Measurements from ENCODE around the gene BCAS3. TPM values are rescaled to one million over a fixed set of nuclear protein-coding genes. Genes with fewer than 3 reads are reported as not detected.
A peak's percentile ranks its signal among the peaks of the same experiment; 100 is the strongest.

The BCAS3 gene
- polyA plus RNA-seq, 1 experiment: 17.5 TPM

- ChIA-PET POLR2A (interaction anchor here (0.6 to 1.6 kb wide), 4 partner anchors 13 to 115 kb away, joined by 3 to 5 read pairs (median 4); partner anchors contain the start of gene TBX2), CTCF (no interaction called here)
- Histone ChIP-seq H3K9me3 (ENCODE audit: control insufficient read depth, insufficient read depth, low read length) (no peaks in the 10 kb centered on the region), H3K4me3 (ENCODE audit: low read depth, low read length) (no peak overlapping the region), H3K27me3 (ENCODE audit: control insufficient read depth, insufficient read depth, low read length) (no peaks in the 10 kb centered on the region), H3K27ac (ENCODE audit: low read depth, low read length) (peak overlapping the region; percentile 59)
- no peak for DNase-seq (ENCODE audit: low read depth, low spot score)
- TF ChIP-seq CTCF (IDR thresholded peaks at IDR 0.05; ENCODE audit: low read depth, low read length): no peak
These were observed 607.1 kb downstream of the BCAS3 start for GRCh38 chr17:61284746-61285145.

GRCh38 chr17:61285526-61286320 lies 608.1 kb downstream of the BCAS3 start:
- no peak for TF ChIP-seq CTCF (IDR thresholded peaks at IDR 0.05; ENCODE audit: low read depth, low read length)
- Histone ChIP-seq H3K4me3 (ENCODE audit: low read depth, low read length) (no peak overlapping the region), H3K9me3 (ENCODE audit: control insufficient read depth, insufficient read depth, low read length) (no peaks in the 10 kb centered on the region), H3K27ac (ENCODE audit: low read depth, low read length) (peak overlapping the region; percentile 91), H3K27me3 (ENCODE audit: control insufficient read depth, insufficient read depth, low read length) (no peaks in the 10 kb centered on the region)
- DNase-seq (ENCODE audit: low read depth, low spot score): peak; percentile 85
- CTCF ChIA-PET: interaction anchor here (0.6 to 1.1 kb wide), 2 partner anchors 15 to 32 kb away, joined by 3 to 4 read pairs; no protein-coding TSS in a partner anchor
- POLR2A ChIA-PET: interaction anchor here (0.7 to 1.6 kb wide), 5 partner anchors 9 to 114 kb away, joined by 3 to 10 read pairs (median 4); partner anchors contain the start of gene TBX2

GRCh38 chr17:61286449-61286848 lies 608.8 kb downstream of the BCAS3 start:
- no peak for DNase-seq (ENCODE audit: low read depth, low spot score)
- ChIA-PET CTCF (interaction anchor here (1.1 kb wide), 1 partner anchor 33 kb away, joined by 3 read pairs; no protein-coding TSS in a partner anchor), POLR2A (interaction anchor here (1.2 to 1.6 kb wide), 3 partner anchors 9 to 113 kb away, joined by 4 to 10 read pairs (median 4); partner anchors contain the start of gene TBX2)
- Histone ChIP-seq H3K27me3 (ENCODE audit: control insufficient read depth, insufficient read depth, low read length) (no peaks in the 10 kb centered on the region), H3K9me3 (ENCODE audit: control insufficient read depth, insufficient read depth, low read length) (no peaks in the 10 kb centered on the region), H3K27ac (ENCODE audit: low read depth, low read length) (peak overlapping the region; percentile 91), H3K4me3 (ENCODE audit: low read depth, low read length) (no peak overlapping the region)
- no peak for TF ChIP-seq CTCF (IDR thresholded peaks at IDR 0.05; ENCODE audit: low read depth, low read length)

GRCh38 chr17:61289408-61290385 lies 612.0 kb downstream of the BCAS3 start:
- H3K27me3 ChIP-seq (ENCODE audit: control insufficient read depth, insufficient read depth, low read length): no peaks in the 10 kb centered on the region
- CTCF ChIA-PET: interaction anchor here (0.8 to 1.7 kb wide), 4 partner anchors 19 to 122 kb away, joined by 3 to 4 read pairs (median 4); no protein-coding TSS in a partner anchor
- POLR2A ChIA-PET: interaction anchor here (0.5 kb wide), 1 partner anchor 730 kb away, joined by 4 read pairs; no protein-coding TSS in a partner anchor

More at GRCh38 chr17:61289408-61290385, 612.0 kb downstream of the BCAS3 start:
- Histone ChIP-seq H3K4me3 (ENCODE audit: low read depth, low read length) (no peak overlapping the region), H3K9me3 (ENCODE audit: control insufficient read depth, insufficient read depth, low read length) (no peaks in the 10 kb centered on the region), H3K27ac (ENCODE audit: low read depth, low read length) (no peak overlapping the region)
- no peak for DNase-seq (ENCODE audit: low read depth, low spot score)
- TF ChIP-seq CTCF (IDR thresholded peaks at IDR 0.05; ENCODE audit: low read depth, low read length): no peak
